HG03103 (cell line): ENCODE results near the gene DAP.
A peak's percentile ranks its signal among the peaks of the same experiment; 100 is the strongest.

ENCODE experiments used
- ATAC-seq: cut with Tn5 transposase; IDR thresholded peaks from one replicate; pipeline ENCODE4 v1.9.1; 2021; ENCODE audit warnings: low read depth; ENCODE audit not compliant: unreplicated experiment

DAP gene

GRCh38 chr5:10712574-10713366 lies 48.3 kb downstream of the DAP start:
- ATAC-seq, result peak; percentile 89

GRCh38 chr5:10711562-10711961 lies 49.5 kb downstream of the DAP start:
- ATAC-seq, result no peak

- no peak for ATAC-seq
These were observed 50.4 kb downstream of the DAP start for GRCh38 chr5:10710513-10711128.

GRCh38 chr5:10709933-10710332 lies 51.1 kb downstream of the DAP start:
- no peak for ATAC-seq

- ATAC-seq, result no peak
These were observed 51.6 kb downstream of the DAP start for GRCh38 chr5:10709409-10709808.

GRCh38 chr5:10708189-10708944 lies 52.7 kb downstream of the DAP start:
- ATAC-seq, result no peak

- ATAC-seq, result no peak
These were observed 53.6 kb downstream of the DAP start for GRCh38 chr5:10707198-10708142.

GRCh38 chr5:10706326-10706725 lies 54.7 kb downstream of the DAP start:
- ATAC-seq, result no peak

- ATAC-seq, result no peak
These were observed 55.3 kb downstream of the DAP start for GRCh38 chr5:10705747-10706146.

GRCh38 chr5:10704949-10705621 lies 55.9 kb downstream of the DAP start:
- ATAC-seq, result peak; percentile 35

GRCh38 chr5:10703676-10704075 lies 57.4 kb downstream of the DAP start:
- no peak for ATAC-seq

- no peak for ATAC-seq
These were observed 58.0 kb downstream of the DAP start for GRCh38 chr5:10702911-10703491.

- no peak for ATAC-seq
These were observed 58.9 kb downstream of the DAP start for GRCh38 chr5:10702040-10702629.

GRCh38 chr5:10701567-10702039 lies 59.4 kb downstream of the DAP start:
- ATAC-seq, result no peak

- no peak for ATAC-seq
These were observed 60.5 kb downstream of the DAP start for GRCh38 chr5:10700516-10700915.

GRCh38 chr5:10699987-10700386 lies 61.0 kb downstream of the DAP start:
- peak; percentile 56 for ATAC-seq

GRCh38 chr5:10699281-10699874 lies 61.7 kb downstream of the DAP start:
- ATAC-seq, result peak; percentile 49

- ATAC-seq, result no peak
These were observed 65.1 kb downstream of the DAP start for GRCh38 chr5:10695759-10696543.
